ENCODE results near the gene OSBPL10. TPM values are rescaled to one million over a fixed set of nuclear protein-coding genes. Genes with fewer than 3 reads are reported as not detected.

The OSBPL10 gene
- total and polyA plus RNA-seq, 9 donors = 2.5 to 36.6 (median 10.6) TPM

DNA sequence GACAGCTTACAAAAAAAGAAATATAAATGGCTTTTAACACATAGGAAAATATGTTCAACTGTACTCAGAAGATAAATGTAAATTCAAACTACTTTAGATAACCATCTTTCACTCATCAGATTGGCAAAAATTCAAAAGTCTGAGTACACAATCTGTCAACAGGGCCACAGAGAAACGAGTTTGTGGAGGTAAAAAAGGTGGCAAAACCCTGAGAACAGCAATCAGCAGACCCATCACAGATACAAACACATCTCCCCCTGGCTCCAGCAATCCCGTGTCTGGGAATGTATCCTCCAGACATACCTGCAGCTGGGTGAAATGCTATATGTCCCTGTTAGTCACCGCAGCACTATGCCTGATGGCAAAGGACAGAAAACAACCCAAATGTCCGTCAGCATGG, 149.5 kb downstream of the OSBPL10 start:
- Histone ChIP-seq H3K4me3 (no peak overlapping the region), H3K9me3 (no peaks in the 10 kb centered on the region), H3K4me1 (ENCODE audit: insufficient read depth) (peaks cover 3% of the 10 kb centered on the region), H3K36me3 (no peaks in the 10 kb centered on the region), H3K27me3 (no peaks in the 10 kb centered on the region), H3K27ac (no peak overlapping the region)
- WGBS, 3 donors = 88 to 92% (median 89%) methylated on average over 4 of the region's 4 CpGs
- intact Hi-C loops (cut with DNase I) = no loop called here
- no peak for TF ChIP-seq EP300 (IDR thresholded peaks at IDR 0.05)
- TF ChIP-seq POLR2A (IDR thresholded peaks at IDR 0.05) = no peak
- TF ChIP-seq, protein P1, sequence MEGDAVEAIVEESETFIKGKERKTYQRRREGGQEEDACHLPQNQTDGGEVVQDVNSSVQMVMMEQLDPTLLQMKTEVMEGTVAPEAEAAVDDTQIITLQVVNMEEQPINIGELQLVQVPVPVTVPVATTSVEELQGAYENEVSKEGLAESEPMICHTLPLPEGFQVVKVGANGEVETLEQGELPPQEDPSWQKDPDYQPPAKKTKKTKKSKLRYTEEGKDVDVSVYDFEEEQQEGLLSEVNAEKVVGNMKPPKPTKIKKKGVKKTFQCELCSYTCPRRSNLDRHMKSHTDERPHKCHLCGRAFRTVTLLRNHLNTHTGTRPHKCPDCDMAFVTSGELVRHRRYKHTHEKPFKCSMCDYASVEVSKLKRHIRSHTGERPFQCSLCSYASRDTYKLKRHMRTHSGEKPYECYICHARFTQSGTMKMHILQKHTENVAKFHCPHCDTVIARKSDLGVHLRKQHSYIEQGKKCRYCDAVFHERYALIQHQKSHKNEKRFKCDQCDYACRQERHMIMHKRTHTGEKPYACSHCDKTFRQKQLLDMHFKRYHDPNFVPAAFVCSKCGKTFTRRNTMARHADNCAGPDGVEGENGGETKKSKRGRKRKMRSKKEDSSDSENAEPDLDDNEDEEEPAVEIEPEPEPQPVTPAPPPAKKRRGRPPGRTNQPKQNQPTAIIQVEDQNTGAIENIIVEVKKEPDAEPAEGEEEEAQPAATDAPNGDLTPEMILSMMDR (IDR thresholded peaks at IDR 0.05) = no peak
- DNase-seq = no peak

DNA sequence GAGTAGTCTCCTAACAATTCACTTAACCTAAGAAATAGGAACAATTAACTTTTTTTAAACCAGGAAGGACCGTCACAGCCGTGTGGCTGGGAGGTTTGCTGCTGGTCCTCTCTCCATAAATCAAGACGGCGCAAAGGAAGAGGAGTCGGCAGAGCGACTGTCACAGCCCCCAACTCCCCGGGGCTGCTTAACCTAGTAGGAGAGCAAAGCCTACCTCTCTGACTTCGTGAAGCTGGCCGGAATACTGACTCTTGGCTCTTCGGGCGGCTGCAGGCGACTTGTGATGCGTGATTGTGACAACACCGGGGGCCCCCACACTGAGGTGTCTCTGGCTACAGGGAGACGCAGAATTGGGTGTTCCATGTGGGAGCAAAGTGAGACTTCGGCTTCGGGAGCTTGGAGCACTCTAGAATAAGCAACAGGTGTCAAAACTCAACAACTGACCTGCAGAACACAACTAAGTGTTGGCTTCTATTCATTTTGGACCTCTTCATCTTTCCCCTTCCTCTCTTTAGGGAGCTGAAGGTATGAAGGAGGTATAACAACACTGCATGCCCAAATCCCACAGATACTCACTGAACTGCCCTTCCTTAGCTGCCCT, 151.1 kb downstream of the OSBPL10 start:
- no peak overlapping the region for H3K4me3 ChIP-seq
- TF ChIP-seq, protein P1 (IDR thresholded peaks at IDR 0.05) = no peak
- H3K27me3 ChIP-seq = no peaks in the 10 kb centered on the region
- no peak overlapping the region for H3K27ac ChIP-seq
- H3K36me3 ChIP-seq = no peaks in the 10 kb centered on the region
- WGBS, 3 donors = 86 to 91% (median 90%) methylated on average over 17 of the region's 17 CpGs
- intact Hi-C loops (cut with DNase I) = no loop called here
- no peaks in the 10 kb centered on the region for H3K9me3 ChIP-seq
- no peak for DNase-seq
- no peaks in the 10 kb centered on the region for H3K4me1 ChIP-seq (ENCODE audit: insufficient read depth)

DNA sequence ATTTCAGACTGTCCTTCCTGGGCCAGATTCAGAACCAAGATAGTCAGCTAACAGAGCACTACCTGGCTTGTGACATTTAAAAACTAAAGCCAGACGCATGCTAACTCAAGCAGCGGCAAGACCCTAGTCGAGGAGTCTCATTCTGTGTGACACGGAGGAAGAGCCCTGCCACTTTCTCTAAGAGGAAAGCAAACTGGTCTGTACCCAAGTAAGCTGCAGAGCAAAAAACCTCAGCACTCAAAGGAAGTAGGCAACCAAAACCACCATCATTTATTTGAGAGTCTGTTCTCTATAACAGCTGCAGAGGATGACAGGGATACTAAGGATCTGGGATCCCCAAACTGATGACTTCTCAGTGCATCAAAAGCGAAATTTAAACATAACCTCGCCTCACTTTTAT, 152.1 kb downstream of the OSBPL10 start:
- H3K27me3 ChIP-seq = no peaks in the 10 kb centered on the region
- no peaks in the 10 kb centered on the region for H3K36me3 ChIP-seq
- H3K9me3 ChIP-seq = no peaks in the 10 kb centered on the region
- no peaks in the 10 kb centered on the region for H3K4me1 ChIP-seq (ENCODE audit: insufficient read depth)
- TF ChIP-seq EP300 (IDR thresholded peaks at IDR 0.05) = no peak
- TF ChIP-seq POLR2A (IDR thresholded peaks at IDR 0.05) = no peak
- TF ChIP-seq, protein P1 (IDR thresholded peaks at IDR 0.05) = no peak
- WGBS, 3 donors = 93 to 97% (median 97%) methylated on average over 6 of the region's 6 CpGs
- no peak overlapping the region for H3K4me3 ChIP-seq
- no peak overlapping the region for H3K27ac ChIP-seq
- intact Hi-C loops (cut with DNase I) = no loop called here
- no peak for DNase-seq

DNA sequence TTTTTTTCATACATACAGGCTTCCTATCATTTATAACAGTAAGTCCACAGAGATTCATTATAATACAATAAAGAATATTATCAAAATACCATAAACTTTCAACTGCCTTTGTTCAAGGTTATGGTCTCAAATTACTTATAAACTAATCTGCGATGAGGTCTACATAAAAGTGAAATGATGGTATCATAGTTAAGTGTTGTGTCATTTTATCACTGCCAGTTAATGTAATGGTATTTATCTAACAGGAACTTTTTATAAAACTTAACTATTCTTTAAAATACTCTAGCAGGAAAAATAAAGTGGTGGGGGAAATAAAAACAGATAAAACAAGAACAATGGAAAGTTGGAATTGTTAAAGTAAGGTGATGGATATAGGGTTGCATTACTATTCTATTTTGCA, 153.1 kb downstream of the OSBPL10 start:
- 40 to 67% (median 54%) methylated on average over 1 of the region's 1 CpG for WGBS, 3 donors
- Histone ChIP-seq H3K9me3 (no peaks in the 10 kb centered on the region), H3K36me3 (no peaks in the 10 kb centered on the region), H3K4me3 (no peak overlapping the region), H3K4me1 (ENCODE audit: insufficient read depth) (no peaks in the 10 kb centered on the region), H3K27ac (no peak overlapping the region), H3K27me3 (no peaks in the 10 kb centered on the region)
- DNase-seq = no peak
- intact Hi-C loops (cut with DNase I) = no loop called here
- TF ChIP-seq POLR2A (IDR thresholded peaks at IDR 0.05) (no peak), EP300 (IDR thresholded peaks at IDR 0.05) (no peak)
- TF ChIP-seq, protein P1 (IDR thresholded peaks at IDR 0.05) = no peak

All from ovary (tissue), 9 donors.